Smooth muscle cell (in vitro differentiated cells): ENCODE results near the gene SCYGR1. TPM values are rescaled to one million over a fixed set of nuclear protein-coding genes. Genes with fewer than 3 reads are reported as not detected.

Experiments used
- DNase-seq: peaks from one replicate; lab custom pipeline; 2025; ENCODE audit not compliant: unreplicated experiment; lab: John Stamatoyannopoulos, UW
- H2AFZ ChIP-seq: fragments of 200-600 bp; sonication (generic); 2 replicates; pipeline ENCODE4 v1.6.0; 2016; ENCODE audit warnings: antibody characterized with exemption, low read depth, mild to moderate bottlenecking
- H3F3A ChIP-seq: fragments of 200-600 bp; sonication (generic); 2 replicates; pipeline ENCODE4 v1.6.0; 2017; ENCODE audit warnings: antibody characterized with exemption, low read depth
- H3K27ac ChIP-seq: fragments of 200-600 bp; sonication (generic); 2 replicates; pipeline ENCODE4 v1.5.1; 2016; ENCODE audit warnings: low read depth, mild to moderate bottlenecking
- H3K27me3 ChIP-seq: fragments of 200-600 bp; sonication (generic); 2 replicates; pipeline ENCODE4 v1.6.1; 2016; ENCODE audit warnings: low read depth, mild to moderate bottlenecking
- H3K36me3 ChIP-seq: fragments of 200-600 bp; sonication (generic); 2 replicates; pipeline ENCODE4 v1.5.1; 2016; ENCODE audit warnings: low read depth
- H3K4me1 ChIP-seq: fragments of 200-600 bp; sonication (generic); 2 replicates; pipeline ENCODE4 v1.5.1; 2016; ENCODE audit warnings: low read depth
- H3K4me2 ChIP-seq: fragments of 200-600 bp; sonication (generic); 2 replicates; pipeline ENCODE4 v1.6.0; 2016; ENCODE audit warnings: mild to moderate bottlenecking
- H3K4me3 ChIP-seq: fragments of 200-600 bp; sonication (generic); 2 replicates; pipeline ENCODE4 v1.5.1; 2016; ENCODE audit warnings: mild to moderate bottlenecking
- H3K79me2 ChIP-seq: fragments of 200-600 bp; sonication (generic); 2 replicates; pipeline ENCODE4 v1.6.0; 2016; ENCODE audit warnings: low read depth, mild to moderate bottlenecking
- H3K9ac ChIP-seq: fragments of 200-600 bp; sonication (generic); 2 replicates; pipeline ENCODE4 v1.6.0; 2016; ENCODE audit warnings: low read depth
- H3K9me3 ChIP-seq: fragments of 200-600 bp; sonication (generic); replicated peaks from 2 replicates; pipeline ENCODE4 v1.5.1; 2016; ENCODE audit warnings: low read depth
- H4K20me1 ChIP-seq: fragments of 200-600 bp; sonication (generic); 2 replicates; pipeline ENCODE4 v1.6.0; 2016; ENCODE audit warnings: low read depth
- CTCF ChIP-seq: fragments of 200-600 bp; sonication (generic); IDR thresholded peaks from 2 replicates; pipeline ENCODE4 v1.5.1; 2017; ENCODE audit warnings: borderline replicate concordance, mild to moderate bottlenecking, antibody characterized with exemption; ENCODE audit not compliant: insufficient read depth, poor library complexity, severe bottlenecking
- WGBS: methylation state at CpG from one replicate; pipeline ENCODE4 v1.1.7; 2016; ENCODE audit warnings: low lambda C conversion rate; 5-methylcytosine and 5-hydroxymethylcytosine counted together
- polyA plus RNA-seq: library from polyadenylated mRNA; unstranded; fragments of >200 nt; fragmentation: Nextera tagmentation; extraction: Ambion mirVana; gene quantifications from 2 replicates; pipeline ENCODE4 v1.2.1, GENCODE V29; 2016
- total RNA-seq: library from RNA; depleted of rRNA; stranded (reverse); fragments of >200 nt; gene quantifications from 2 replicates; pipeline ENCODE4 v1.2.3, GENCODE V29; 2014

Gene SCYGR1
- total and polyA plus RNA-seq, 2 experiments from 2014 or later, result not detected

- no peaks in the 10 kb centered on the region for H3K4me1 ChIP-seq
- 97% methylated on average over 2 of the region's 2 CpGs for WGBS
- H3K4me3 ChIP-seq, result no peak overlapping the region
- no peak for TF ChIP-seq CTCF
- DNase-seq, result no peak
- peaks cover 6% of the 10 kb centered on the region for H3K36me3 ChIP-seq
- H2AFZ ChIP-seq, result no peak overlapping the region
- H3K9ac ChIP-seq, result no peak overlapping the region
- H4K20me1 ChIP-seq, result no peaks in the 10 kb centered on the region
- H3K27ac ChIP-seq, result no peak overlapping the region
- no peaks in the 10 kb centered on the region for H3K79me2 ChIP-seq
- no peaks in the 10 kb centered on the region for H3K27me3 ChIP-seq
- no peak overlapping the region for H3K4me2 ChIP-seq
- H3K9me3 ChIP-seq, result no peaks in the 10 kb centered on the region
- H3F3A ChIP-seq, result no peaks in the 10 kb centered on the region
Observed at GRCh38 chr2:227348324-227348723, 39.4 kb downstream of the SCYGR1 start.

- H3K9me3 ChIP-seq, result no peaks in the 10 kb centered on the region
- peaks cover 12% of the 10 kb centered on the region for H3K36me3 ChIP-seq
- no peaks in the 10 kb centered on the region for H3K27me3 ChIP-seq
- no peak for DNase-seq
- H3K4me1 ChIP-seq, result no peaks in the 10 kb centered on the region
- H3K79me2 ChIP-seq, result no peaks in the 10 kb centered on the region
- no peaks in the 10 kb centered on the region for H3F3A ChIP-seq
- H4K20me1 ChIP-seq, result no peaks in the 10 kb centered on the region
- no peak overlapping the region for H3K4me3 ChIP-seq
- H2AFZ ChIP-seq, result no peak overlapping the region
- WGBS, result 88% methylated on average over 7 of the region's 7 CpGs
- no peak overlapping the region for H3K9ac ChIP-seq
- no peak for TF ChIP-seq CTCF
- no peak overlapping the region for H3K27ac ChIP-seq
- H3K4me2 ChIP-seq, result no peak overlapping the region
Observed at GRCh38 chr2:227347117-227347516, 40.6 kb downstream of the SCYGR1 start.

- Histone ChIP-seq H3K36me3 (peaks cover 12% of the 10 kb centered on the region), H3K9ac (no peak overlapping the region), H3K4me3 (no peak overlapping the region), H3K9me3 (no peaks in the 10 kb centered on the region), H3K4me1 (no peaks in the 10 kb centered on the region), H3K79me2 (no peaks in the 10 kb centered on the region), H4K20me1 (no peaks in the 10 kb centered on the region), H3K27ac (no peak overlapping the region), H3K4me2 (no peak overlapping the region), H3K27me3 (no peaks in the 10 kb centered on the region), H2AFZ (no peak overlapping the region), H3F3A (no peaks in the 10 kb centered on the region)
- DNase-seq, result no peak
- 72% methylated on average over 2 of the region's 2 CpGs for WGBS
- no peak for TF ChIP-seq CTCF
Observed at GRCh38 chr2:227344231-227344630, 43.5 kb downstream of the SCYGR1 start.

GRCh38 chr2:227341553-227341952, 46.2 kb downstream of the SCYGR1 start:
- H3F3A ChIP-seq, result no peaks in the 10 kb centered on the region
- H3K27me3 ChIP-seq, result no peaks in the 10 kb centered on the region
- H2AFZ ChIP-seq, result no peak overlapping the region
- no peak overlapping the region for H3K9ac ChIP-seq
- peaks cover 12% of the 10 kb centered on the region for H3K36me3 ChIP-seq
- no peak for TF ChIP-seq CTCF
- H3K79me2 ChIP-seq, result no peaks in the 10 kb centered on the region
- no peaks in the 10 kb centered on the region for H4K20me1 ChIP-seq
- H3K27ac ChIP-seq, result no peak overlapping the region
- no peak overlapping the region for H3K4me3 ChIP-seq
- DNase-seq, result no peak
- H3K9me3 ChIP-seq, result no peaks in the 10 kb centered on the region
- H3K4me2 ChIP-seq, result no peak overlapping the region
- 95% methylated on average over 2 of the region's 2 CpGs for WGBS
- H3K4me1 ChIP-seq, result no peaks in the 10 kb centered on the region
